ENCODE measurements around the gene KCNH4. TPM values are rescaled to one million over a fixed set of nuclear protein-coding genes. Genes with fewer than 3 reads are reported as not detected.

KCNH4 gene
- total RNA-seq, 2 donors from 2014 or later = 0.51 TPM; not detected in 1

GRCh38 chr17:42169351-42169750 is 11.6 kb downstream of the KCNH4 start:
- no peak overlapping the region for H3K4me3 ChIP-seq
- DNase-seq (ENCODE audit: low spot score) = no peak
- intact Hi-C loops (cut with DNase I) = no loop called here
- 93% methylated on average over 28 of the region's 29 CpGs for WGBS
- H3K9me3 ChIP-seq = no peaks in the 10 kb centered on the region
- H3K4me1 ChIP-seq (replicated peaks) = no peaks in the 10 kb centered on the region
- H3K36me3 ChIP-seq = no peaks in the 10 kb centered on the region
- H3K27me3 ChIP-seq (replicated peaks; ENCODE audit: insufficient read depth) = no peaks in the 10 kb centered on the region
- no peak overlapping the region for H3K27ac ChIP-seq
- TF ChIP-seq CTCF (IDR thresholded peaks at IDR 0.05) (no peak), POLR2A (IDR thresholded peaks at IDR 0.05) (no peak), POLR2AphosphoS5 (IDR thresholded peaks at IDR 0.05) (no peak)

- TF ChIP-seq POLR2A (IDR thresholded peaks at IDR 0.05) (no peak), POLR2AphosphoS5 (IDR thresholded peaks at IDR 0.05) (no peak), CTCF (IDR thresholded peaks at IDR 0.05) (no peak)
- Histone ChIP-seq H3K27ac (no peak overlapping the region), H3K27me3 (replicated peaks; ENCODE audit: insufficient read depth) (no peaks in the 10 kb centered on the region), H3K9me3 (no peaks in the 10 kb centered on the region), H3K4me3 (no peak overlapping the region), H3K4me1 (replicated peaks) (no peaks in the 10 kb centered on the region), H3K36me3 (no peaks in the 10 kb centered on the region)
- intact Hi-C loops (cut with DNase I) = no loop called here
- no peak for DNase-seq (ENCODE audit: low spot score)
- WGBS = 92% methylated on average over 8 of the region's 8 CpGs
Observed at GRCh38 chr17:42167807-42168206, 13.1 kb downstream of the KCNH4 start.

- intact Hi-C loops (cut with DNase I) = no loop called here
- Histone ChIP-seq H3K27ac (no peak overlapping the region), H3K4me3 (no peak overlapping the region), H3K27me3 (replicated peaks; ENCODE audit: insufficient read depth) (no peaks in the 10 kb centered on the region), H3K4me1 (replicated peaks) (no peaks in the 10 kb centered on the region), H3K36me3 (no peaks in the 10 kb centered on the region), H3K9me3 (no peaks in the 10 kb centered on the region)
- no peak for DNase-seq (ENCODE audit: low spot score)
- 90% methylated on average over 18 of the region's 19 CpGs for WGBS
- TF ChIP-seq CTCF (IDR thresholded peaks at IDR 0.05) (no peak), POLR2A (IDR thresholded peaks at IDR 0.05) (no peak), POLR2AphosphoS5 (IDR thresholded peaks at IDR 0.05) (no peak)
Observed at GRCh38 chr17:42166196-42166763, 14.7 kb downstream of the KCNH4 start.

GRCh38 chr17:42165751-42166150 is 15.2 kb downstream of the KCNH4 start:
- WGBS = 83% methylated on average over 6 of the region's 6 CpGs

More at GRCh38 chr17:42165751-42166150, 15.2 kb downstream of the KCNH4 start:
- TF ChIP-seq POLR2AphosphoS5 (IDR thresholded peaks at IDR 0.05) = no peak
- no peak for TF ChIP-seq POLR2A (IDR thresholded peaks at IDR 0.05)
- TF ChIP-seq CTCF (IDR thresholded peaks at IDR 0.05) = no peak
- Histone ChIP-seq H3K4me1 (replicated peaks) (no peaks in the 10 kb centered on the region), H3K27me3 (replicated peaks; ENCODE audit: insufficient read depth) (no peaks in the 10 kb centered on the region), H3K27ac (no peak overlapping the region), H3K4me3 (no peak overlapping the region), H3K36me3 (no peaks in the 10 kb centered on the region), H3K9me3 (no peaks in the 10 kb centered on the region)
- DNase-seq (ENCODE audit: low spot score) = no peak
- intact Hi-C loops (cut with DNase I) = no loop called here
